Glomerular visceral epithelial cell (primary cell): ENCODE results near the gene CLEC4M.
A peak's percentile ranks its signal among the peaks of the same experiment; 100 is the strongest.
"Not testable (repeated sequence)": the region's sequence is repeated elsewhere in the genome, so short reads cannot be mapped to it uniquely, and the experiment has no call there.

ENCODE experiments used
- DNase-seq: peaks from one replicate; pipeline ENCODE4 v3.0.0-alpha.2; 2016; ENCODE audit errors: extremely low spot score

Gene CLEC4M

GRCh38 chr19:7742575-7742974 is 20.5 kb upstream of the CLEC4M start:
- DNase-seq = no peak

GRCh38 chr19:7742991-7743390 is 20.1 kb upstream of the CLEC4M start:
- no peak for DNase-seq

DNA sequence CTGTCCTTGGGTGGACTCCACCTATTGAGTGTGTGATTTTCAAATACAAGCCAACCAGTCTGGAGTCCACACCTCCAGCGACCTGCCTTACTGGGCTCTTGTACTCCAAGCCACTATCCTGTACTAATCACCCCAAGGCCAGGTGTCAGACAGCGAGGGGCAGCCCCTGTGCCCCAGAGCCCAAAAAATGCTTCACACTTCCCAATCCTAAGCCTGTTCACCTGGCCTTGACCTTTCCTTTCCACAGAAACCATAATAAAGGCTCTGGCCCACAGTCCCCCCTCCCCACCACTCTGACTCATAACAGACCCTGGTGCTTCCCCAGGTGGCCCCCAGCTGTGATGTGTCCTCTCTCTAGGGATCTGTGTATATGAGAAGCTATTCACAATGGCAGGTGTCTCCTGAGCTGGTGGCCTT is 19.6 kb upstream of the CLEC4M start:
- DNase-seq = no peak

- DNase-seq = no peak
Measured at GRCh38 chr19:7744199-7744786, 18.8 kb upstream of the CLEC4M start.

DNA sequence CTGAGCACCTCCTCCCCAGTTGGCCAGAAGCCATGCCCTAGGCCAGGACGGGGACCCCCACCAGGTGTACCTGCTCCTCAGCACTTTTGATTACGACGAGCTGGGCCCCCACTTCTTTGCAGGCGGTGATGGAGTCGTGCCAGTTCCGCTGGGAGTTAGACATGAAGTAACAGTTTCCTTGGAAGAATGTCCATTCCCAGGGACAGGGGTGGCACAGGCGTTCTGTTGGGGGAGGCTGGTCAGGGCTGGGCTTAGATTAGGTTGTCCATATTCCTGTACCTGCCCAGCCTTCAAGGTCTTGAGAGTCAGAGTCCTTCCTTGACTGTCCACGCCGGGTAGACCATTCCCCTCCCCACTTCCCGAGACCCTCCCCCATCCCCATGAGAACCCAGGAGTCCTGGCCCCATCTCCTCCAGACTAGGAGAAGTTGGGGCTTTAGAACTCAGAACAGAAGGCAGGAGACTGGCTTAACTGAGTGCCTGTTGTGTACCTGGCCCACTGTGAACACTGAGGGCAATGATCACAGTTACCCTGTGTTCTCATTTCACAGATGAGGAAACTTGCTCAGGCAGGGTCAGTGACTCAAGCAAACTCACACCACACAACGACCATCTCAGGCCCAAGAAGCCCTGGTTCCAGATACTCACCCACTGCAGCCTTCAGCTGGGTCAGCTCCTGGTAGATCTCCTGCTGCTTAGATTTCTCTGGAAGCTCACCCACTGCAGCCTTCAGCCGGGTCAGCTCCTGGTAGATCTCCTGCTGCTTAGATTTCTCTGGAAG is 18.0 kb upstream of the CLEC4M start:
- no peak for DNase-seq

GRCh38 chr19:7746306-7746705 is 16.7 kb upstream of the CLEC4M start:
- DNase-seq = not testable (repeated sequence)

DNA sequence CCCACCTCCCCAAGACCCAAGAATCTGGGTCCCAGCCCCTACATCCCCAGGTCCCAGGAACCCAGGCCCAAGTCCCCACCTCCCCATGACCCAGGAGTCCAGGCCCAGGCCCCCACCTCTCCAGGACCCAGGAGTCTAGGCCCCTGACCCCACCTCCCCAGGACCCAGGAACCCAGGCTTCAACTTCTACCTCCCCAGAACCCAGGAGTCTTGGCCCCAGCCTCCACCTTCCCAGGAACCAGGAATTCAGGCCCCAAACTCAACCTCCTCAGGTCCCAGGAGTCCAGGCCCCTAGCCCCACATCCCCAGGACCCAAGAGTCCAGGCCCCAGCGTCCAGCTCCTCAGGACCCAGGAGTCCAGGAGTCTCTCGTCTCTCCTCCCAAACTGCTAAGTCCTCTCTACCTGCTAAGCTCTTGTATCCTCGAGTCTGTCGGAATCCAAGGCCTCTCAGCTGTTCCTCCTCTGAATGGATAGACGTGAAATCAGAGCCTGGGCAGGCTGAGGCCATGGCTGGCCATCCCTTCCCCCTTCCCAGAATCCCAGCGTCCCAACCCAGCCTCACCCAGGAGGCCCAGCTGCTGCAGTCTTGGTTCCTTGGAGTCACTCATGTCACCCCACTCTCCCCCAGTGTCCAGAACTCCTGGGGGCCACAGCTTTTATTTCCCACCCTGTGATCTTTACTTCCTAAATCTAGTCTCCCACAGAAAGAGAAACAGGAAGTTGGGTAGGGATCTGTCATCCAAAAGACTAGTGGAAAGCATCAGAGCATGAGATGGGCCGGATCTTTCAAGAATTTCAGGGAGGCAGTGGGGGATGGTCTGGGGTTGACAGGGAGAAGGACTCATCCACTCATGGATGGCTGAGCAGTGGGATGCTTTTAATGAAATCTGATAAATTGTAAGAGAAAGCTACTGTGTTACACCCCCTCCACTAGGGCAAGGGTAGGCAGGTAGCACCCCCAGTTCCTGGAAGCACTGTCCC is 15.8 kb upstream of the CLEC4M start, which contains the start of gene CD209:
CD209 (minus strand) TSS at position 632 of the 982 bp plus-strand sequence; CDS start at position 609, 23 bp downstream.
- DNase-seq = peak; percentile 23

GRCh38 chr19:7748171-7748570 is 14.9 kb upstream of the CLEC4M start:
- no peak for DNase-seq

GRCh38 chr19:7748756-7749155 is 14.3 kb upstream of the CLEC4M start:
- no peak for DNase-seq

GRCh38 chr19:7751157-7751783 is 11.8 kb upstream of the CLEC4M start:
- DNase-seq = peak; percentile 17

- DNase-seq = no peak
Measured at GRCh38 chr19:7756258-7756657, 6.8 kb upstream of the CLEC4M start.

DNA sequence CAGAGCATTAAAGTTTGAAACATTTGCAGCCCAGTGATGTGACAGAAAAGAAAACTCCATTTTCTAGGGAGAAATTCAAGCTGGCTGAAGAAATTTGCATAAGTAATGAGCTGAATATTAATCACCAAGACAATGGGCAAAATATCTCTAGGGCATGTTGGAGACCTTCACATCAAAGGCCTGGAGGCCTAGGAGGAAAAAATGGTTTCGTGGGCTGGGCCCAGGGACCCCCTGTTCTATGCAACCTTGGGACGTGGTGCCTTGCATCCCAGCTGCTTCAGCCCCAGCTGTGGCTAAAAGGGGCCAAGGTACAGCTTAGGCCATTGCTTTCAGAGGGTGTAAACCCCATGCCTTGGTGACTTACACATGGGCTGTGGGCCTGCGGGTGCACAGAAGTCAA is 5.7 kb upstream of the CLEC4M start:
- no peak for DNase-seq

- no peak for DNase-seq
Measured at GRCh38 chr19:7759156-7759555, 3.9 kb upstream of the CLEC4M start.

GRCh38 chr19:7763696-7764095 is 653 bp downstream of the CLEC4M start:
- no peak for DNase-seq

DNA sequence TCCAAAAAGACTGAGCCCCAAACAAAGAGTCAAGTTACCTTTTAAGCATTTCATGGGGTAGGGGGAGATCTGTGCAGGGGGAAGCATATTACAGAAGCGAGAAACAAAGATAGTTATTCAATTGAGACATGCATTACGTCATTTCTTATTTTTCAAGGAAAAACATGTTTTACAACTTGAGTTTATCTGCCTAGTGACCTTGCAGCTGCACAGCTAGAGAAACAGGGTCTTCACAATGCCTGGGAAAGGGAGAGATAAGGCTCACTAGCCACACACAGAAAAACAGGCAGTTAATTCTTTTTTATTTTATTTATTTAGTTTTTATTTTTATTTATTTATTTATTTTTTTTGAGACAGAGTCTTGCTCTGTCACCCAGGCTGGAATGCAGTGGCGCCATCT is 1.1 kb downstream of the CLEC4M start:
- DNase-seq = not testable (repeated sequence)

- DNase-seq = not testable (repeated sequence)
Measured at GRCh38 chr19:7765043-7765442, 2.0 kb downstream of the CLEC4M start.

DNA sequence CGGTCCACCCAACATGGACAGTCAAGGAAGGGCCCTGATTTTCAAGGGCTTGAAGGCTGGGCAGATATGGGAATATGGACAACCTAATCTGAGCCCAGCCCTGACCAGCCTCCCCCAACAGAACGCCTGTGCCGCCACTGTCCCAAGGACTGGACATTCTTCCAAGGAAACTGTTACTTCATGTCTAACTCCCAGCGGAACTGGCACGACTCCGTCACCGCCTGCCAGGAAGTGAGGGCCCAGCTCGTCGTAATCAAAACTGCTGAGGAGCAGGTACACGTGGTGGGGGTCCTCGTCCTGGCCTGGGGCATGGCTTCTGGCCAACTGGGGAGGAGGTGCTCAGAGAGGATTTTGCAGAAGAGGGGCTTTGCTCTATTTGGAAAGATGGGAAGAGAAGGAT is 3.5 kb downstream of the CLEC4M start:
- DNase-seq = no peak

GRCh38 chr19:7767487-7767886 is 4.4 kb downstream of the CLEC4M start:
- no peak for DNase-seq

DNA sequence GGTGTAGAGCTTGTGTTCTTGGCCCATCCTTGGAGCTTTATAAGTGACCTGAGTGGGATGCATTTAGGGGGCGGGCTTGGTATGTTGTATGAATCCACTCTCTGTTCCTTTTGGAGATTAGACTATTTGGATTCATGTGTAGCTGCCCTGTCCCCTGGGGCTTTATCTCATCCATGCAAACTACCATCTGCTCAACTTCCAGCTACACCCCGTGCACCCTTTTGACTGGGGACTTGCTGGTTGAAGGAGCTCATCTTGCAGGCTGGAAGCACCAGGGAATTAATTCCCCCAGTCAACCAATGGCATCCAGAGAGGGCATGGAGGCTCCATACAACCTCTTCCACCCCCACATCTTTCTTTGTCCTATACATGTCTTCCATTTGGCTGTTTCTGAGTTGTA is 6.1 kb downstream of the CLEC4M start:
- no peak for DNase-seq

DNA sequence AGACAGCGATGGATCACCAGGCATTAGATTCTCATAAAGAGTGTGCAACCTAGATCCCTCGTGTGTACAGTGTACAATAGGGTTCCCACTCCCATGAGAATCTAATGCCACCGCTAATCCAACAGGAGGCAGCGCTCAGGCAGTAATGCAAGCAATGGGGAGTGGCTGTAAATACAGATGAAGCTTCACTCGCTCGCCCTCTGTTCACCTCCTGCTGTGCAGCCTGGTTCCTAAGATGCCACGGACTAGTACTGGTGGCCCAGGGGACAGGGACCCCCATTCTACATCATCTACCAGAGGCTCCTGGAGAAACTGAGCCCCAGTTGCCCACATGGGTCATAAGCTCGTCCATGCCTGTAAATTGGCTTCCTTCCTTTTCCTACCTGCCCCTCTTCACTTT is 8.0 kb downstream of the CLEC4M start:
- DNase-seq = no peak

- DNase-seq = peak; percentile 31
Measured at GRCh38 chr19:7772752-7773291, 9.8 kb downstream of the CLEC4M start.
